Bronchial epithelial cell (primary cell): ENCODE results near the gene PCDHA1. TPM values are rescaled to one million over a fixed set of nuclear protein-coding genes. Genes with fewer than 3 reads are reported as not detected.

ENCODE experiments used
- DNase-seq: peaks from one replicate; pipeline ENCODE4 v3.0.0-alpha.2; 2010; ENCODE audit warnings: low read depth
- FAIRE-seq: peaks from 2 replicates; lab custom pipeline; 2011; peaks lifted over from hg19 to GRCh38; lab: Jason Lieb, UNC
- H3K27me3 ChIP-seq: 2 replicates; pipeline ENCODE4 v1.5.1; 2011; ENCODE audit warnings: low read length; ENCODE audit not compliant: control insufficient read depth, insufficient read depth
- H3K36me3 ChIP-seq: 2 replicates; pipeline ENCODE4 v1.5.1; 2011; ENCODE audit warnings: low read length; ENCODE audit not compliant: control insufficient read depth, insufficient read depth
- H3K4me3 ChIP-seq: 2 replicates; pipeline ENCODE4 v1.5.1; 2011; ENCODE audit warnings: mild to moderate bottlenecking, low read depth, low read length, control low read depth
- CTCF ChIP-seq: IDR thresholded peaks from 2 replicates; pipeline ENCODE4 v1.5.1; 2011; ENCODE audit warnings: mild to moderate bottlenecking, moderate library complexity, low read length, control low read depth, inconsistent platforms; ENCODE audit not compliant: insufficient read depth, severe bottlenecking
- total RNA-seq: library from RNA; depleted of rRNA; stranded (reverse); fragments of >200 nt; gene quantifications from 2 replicates; pipeline ENCODE4 v1.2.1, GENCODE V29; 2014

Gene PCDHA1
- total RNA-seq, 1 donor from 2014 or later, result under 0.01 TPM

DNA sequence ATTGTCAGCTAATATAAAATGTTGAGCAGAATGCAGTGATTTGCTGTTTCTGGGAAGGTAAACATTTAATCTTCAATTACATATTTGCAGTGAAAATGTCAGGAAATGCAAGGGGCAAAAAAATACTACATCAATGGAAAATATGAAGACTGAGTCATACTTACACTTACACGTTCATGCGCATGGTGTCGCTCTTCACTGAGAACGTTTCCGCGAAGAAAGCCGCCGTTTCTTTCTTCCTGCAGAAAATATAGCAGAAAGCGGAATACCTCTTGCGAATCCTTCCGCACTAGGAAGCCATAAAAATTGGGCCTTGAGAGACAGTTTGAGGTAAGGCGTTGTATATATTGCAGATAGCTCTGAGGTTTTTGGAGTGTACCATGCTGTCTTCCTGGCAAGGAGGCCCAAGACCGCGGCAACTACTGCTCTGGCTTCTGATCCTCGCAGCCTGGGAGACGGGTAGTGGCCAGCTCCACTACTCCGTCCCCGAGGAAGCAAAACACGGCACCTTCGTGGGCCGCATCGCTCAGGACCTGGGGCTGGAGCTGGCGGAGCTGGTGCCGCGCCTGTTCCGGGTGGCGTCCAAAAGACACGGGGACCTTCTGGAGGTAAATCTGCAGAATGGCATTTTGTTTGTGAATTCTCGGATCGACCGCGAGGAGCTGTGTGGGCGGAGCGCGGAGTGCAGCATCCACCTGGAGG is 96.1 kb downstream of the PCDHA1 start, which contains the start of gene PCDHA13:
TSS of gene PCDHA13 (plus strand) at position 236 of the 702 bp plus-strand sequence. CDS start at position 381, 145 bp downstream.
- no peaks in the 10 kb centered on the region for H3K27me3 ChIP-seq
- FAIRE-seq (no peak), DNase-seq (peak; percentile 34)
- H3K4me3 ChIP-seq, result no peak within 1 kb of the TSS
- H3K36me3 ChIP-seq, result no peaks in the 10 kb centered on the region
- TF ChIP-seq CTCF, result peak; percentile 47

DNA sequence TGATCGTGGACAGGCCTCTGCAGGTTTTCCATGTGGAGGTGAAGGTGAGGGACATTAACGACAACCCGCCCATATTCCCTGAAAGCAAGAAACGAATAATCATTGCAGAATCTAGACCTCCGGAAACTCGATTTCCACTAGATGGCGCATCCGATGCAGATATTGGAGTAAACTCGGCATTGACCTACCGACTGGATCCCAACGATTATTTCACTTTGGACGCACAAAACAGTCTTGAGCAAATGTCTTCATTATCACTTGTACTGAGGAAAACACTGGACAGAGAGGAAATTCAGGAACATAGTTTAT is 96.6 kb downstream of the PCDHA1 start:
- FAIRE-seq (no peak), DNase-seq (peak; percentile 6)
- TF ChIP-seq CTCF, result no peak
- Histone ChIP-seq H3K27me3 (no peaks in the 10 kb centered on the region), H3K36me3 (no peaks in the 10 kb centered on the region), H3K4me3 (no peak overlapping the region)

DNA sequence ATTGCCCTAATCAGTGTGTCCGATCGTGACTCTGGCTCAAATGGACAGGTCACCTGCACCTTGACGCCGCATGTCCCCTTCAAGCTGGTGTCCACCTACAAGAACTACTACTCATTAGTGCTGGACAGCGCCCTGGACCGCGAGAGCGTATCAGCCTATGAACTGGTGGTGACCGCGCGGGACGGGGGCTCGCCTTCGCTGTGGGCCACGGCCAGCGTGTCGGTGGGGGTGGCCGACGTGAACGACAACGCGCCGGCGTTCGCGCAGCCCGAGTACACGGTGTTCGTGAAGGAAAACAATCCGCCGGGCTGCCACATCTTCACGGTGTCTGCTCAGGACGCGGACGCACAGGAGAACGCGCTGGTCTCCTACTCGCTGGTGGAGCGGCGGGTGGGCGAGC is 97.4 kb downstream of the PCDHA1 start:
- DNase-seq, result no peak
- H3K36me3 ChIP-seq, result no peaks in the 10 kb centered on the region
- TF ChIP-seq CTCF, result no peak
- no peak overlapping the region for H3K4me3 ChIP-seq
- no peaks in the 10 kb centered on the region for H3K27me3 ChIP-seq
- no peak for FAIRE-seq

- no peaks in the 10 kb centered on the region for H3K36me3 ChIP-seq
- no peak overlapping the region for H3K4me3 ChIP-seq
- no peaks in the 10 kb centered on the region for H3K27me3 ChIP-seq
- FAIRE-seq (no peak), DNase-seq (no peak)
- TF ChIP-seq CTCF, result no peak
Observed at GRCh38 chr5:140883927-140884697, 98.2 kb downstream of the PCDHA1 start.

GRCh38 chr5:140916325-140916724 is 130.4 kb downstream of the PCDHA1 start:
- no peaks in the 10 kb centered on the region for H3K27me3 ChIP-seq
- H3K36me3 ChIP-seq, result no peaks in the 10 kb centered on the region
- FAIRE-seq, result no peak
- no peak for TF ChIP-seq CTCF
- DNase-seq, result peak; percentile 43
- H3K4me3 ChIP-seq, result no peak overlapping the region

DNA sequence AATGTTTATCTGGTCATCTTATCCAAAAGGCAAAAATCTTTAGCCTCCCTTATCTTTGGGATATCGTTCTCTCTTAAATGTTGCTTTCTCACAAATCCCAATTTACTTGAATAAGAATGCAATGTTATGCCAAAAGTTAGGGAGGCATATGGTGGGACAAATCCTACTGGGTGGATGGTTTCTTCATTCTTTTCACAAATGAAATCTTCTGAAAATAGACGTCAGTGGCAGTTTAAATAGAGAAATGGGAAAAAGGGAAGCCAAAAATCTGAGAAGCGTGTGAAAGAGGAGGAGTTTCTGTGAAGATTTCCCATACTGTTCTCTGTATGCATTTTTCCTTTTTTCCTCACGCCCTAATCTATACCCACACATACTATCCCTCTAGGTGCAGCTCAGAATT is 137.7 kb downstream of the PCDHA1 start:
- no peak for FAIRE-seq
- DNase-seq, result no peak
- Histone ChIP-seq H3K4me3 (no peak overlapping the region), H3K27me3 (peaks cover 13% of the 10 kb centered on the region), H3K36me3 (no peaks in the 10 kb centered on the region)
- no peak for TF ChIP-seq CTCF
